Measurements from ENCODE around the gene NR5A2.

GRCh38 chr1:200049810-200050209 is 22.3 kb downstream of the NR5A2 start:
- no peak for TF ChIP-seq SP1 (CRISPR knock-in tag; conservative IDR thresholded peaks at IDR 0.05)
- no peak for TF ChIP-seq CTCF (IDR thresholded peaks at IDR 0.05)
- TF ChIP-seq HMGXB4 (CRISPR knock-in tag; IDR thresholded peaks at IDR 0.05) = no peak
- TF ChIP-seq FOXK1 (CRISPR knock-in tag; IDR thresholded peaks at IDR 0.05) = no peak
- no peak for TF ChIP-seq SOX15 (CRISPR knock-in tag; IDR thresholded peaks at IDR 0.05)
- TF ChIP-seq CBFB (CRISPR knock-in tag; IDR thresholded peaks at IDR 0.05; ENCODE audit: low read depth) = no peak
- no peak for TF ChIP-seq ESRRA (CRISPR knock-in tag; IDR thresholded peaks at IDR 0.05; ENCODE audit: borderline replicate concordance)
- TF ChIP-seq NFYB (CRISPR knock-in tag; conservative IDR thresholded peaks at IDR 0.05; ENCODE audit: low read depth) = no peak
- no peak for TF ChIP-seq ATF3 (CRISPR knock-in tag; conservative IDR thresholded peaks at IDR 0.05)
- TF ChIP-seq ZBTB43 (CRISPR knock-in tag; IDR thresholded peaks at IDR 0.05) = no peak
